K562 (cell line): ENCODE data around the gene FOXP3. TPM values are rescaled to one million over a fixed set of nuclear protein-coding genes. Genes with fewer than 3 reads are reported as not detected.

ENCODE experiments used
- ATAC-seq: fragments of 200-7000 bp; cut with Tn5 transposase; 3 replicates; pipeline ENCODE4 v1.9.1; 2020; ENCODE audit warnings: moderate library complexity
- BruUV-seq: library from RNA; stranded (reverse); fragments of 400-500 nt; replicated peaks from 2 replicates; lab custom pipeline; 2021; lab: Mats Ljungman, UMichigan
- CTCF ChIA-PET: fragments of 300-600 bp; formaldehyde crosslinking; extraction: SDS; loops from one replicate; lab custom pipeline; 2021; ENCODE audit warnings: low intra/inter-chr PET ratio; lab: Yijun Ruan, JAX
- POLR2A ChIA-PET: fragments of 300-600, 350-650 bp; sonication (Branson Sonifier 250); formaldehyde crosslinking; extraction: SDS; loops from one replicate; lab custom pipeline; 2021; ENCODE audit warnings: antibody characterized with exemption, inconsistent platforms; lab: Yijun Ruan, JAX
- DNase-seq, 4 experiments: peaks; one replicate each; pipeline versions ENCODE4 v3.0.0 to v3.0.0-alpha.2; 2011 to 2018; ENCODE audit warnings: low spot score in 3 of 4, mixed read lengths in 3 of 4; ENCODE audit errors: extremely low read depth in 1 of 4
- FAIRE-seq: peaks from 2 replicates; lab custom pipeline; 2011; peaks lifted over from hg19 to GRCh38; lab: Jason Lieb, UNC
- H2AFZ ChIP-seq: 2 replicates; pipeline ENCODE4 v1.6.0; 2011; ENCODE audit warnings: low read depth, low read length, control low read depth, inconsistent platforms
- H3K27ac ChIP-seq: fragments of 200-600 bp; 3 replicates; pipeline ENCODE4 v1.8.0; 2011; ENCODE audit warnings: low read depth, mild to moderate bottlenecking, control low read depth, inconsistent platforms, low read length, moderate library complexity, mixed read lengths; ENCODE audit errors: extremely low read depth
- H3K27me3 ChIP-seq, 2 experiments: fragments of 300-600 bp in 1 of 2; 2 replicates in 1 of 2; 3 replicates in 1 of 2; pipeline versions ENCODE4 v1.6.0 to v1.8.0; 2011; ENCODE audit warnings: inconsistent platforms in 2 of 2, low read length in 2 of 2, mild to moderate bottlenecking in 1 of 2, mixed read lengths in 1 of 2, moderate library complexity in 1 of 2; ENCODE audit not compliant: control insufficient read depth in 2 of 2, insufficient read depth in 2 of 2
- H3K36me3 ChIP-seq: fragments of 300-600 bp; 3 replicates; pipeline ENCODE4 v1.8.0; 2011; ENCODE audit warnings: mild to moderate bottlenecking, low read length, inconsistent platforms; ENCODE audit not compliant: control insufficient read depth, insufficient read depth
- H3K4me1 ChIP-seq, 2 experiments: fragments of 200-600 bp in 1 of 2; replicated peaks in 1 of 2; 2 replicates in 1 of 2; 3 replicates in 1 of 2; pipeline versions ENCODE4 v1.5.1 to v1.8.0; 2011; ENCODE audit warnings: inconsistent platforms in 2 of 2, low read length in 2 of 2, mild to moderate bottlenecking in 1 of 2, mixed read lengths in 1 of 2, moderate library complexity in 1 of 2; ENCODE audit not compliant: control insufficient read depth in 2 of 2, insufficient read depth in 2 of 2
- H3K4me2 ChIP-seq: 2 replicates; pipeline ENCODE4 v1.6.1; 2011; ENCODE audit warnings: low read length, control low read depth, inconsistent platforms, mixed read lengths; ENCODE audit not compliant: insufficient read depth
- H3K4me3 ChIP-seq: fragments of 200-600 bp; sonication (generic), shearing (Covaris generic); 2 replicates; pipeline ENCODE4 v1.5.1; 2016; ENCODE audit warnings: control low read depth, inconsistent platforms
- H3K79me2 ChIP-seq: fragments of 200-600 bp; 3 replicates; pipeline ENCODE4 v1.8.0; 2011; ENCODE audit warnings: low read length, inconsistent platforms; ENCODE audit not compliant: control insufficient read depth, insufficient read depth
- H3K9ac ChIP-seq, 2 experiments: 2 replicates each; pipeline versions ENCODE4 v1.6.0 to v1.6.1; 2011; ENCODE audit warnings: low read depth in 2 of 2, low read length in 2 of 2, control low read depth in 1 of 2, inconsistent platforms in 1 of 2, mild to moderate bottlenecking in 1 of 2, mixed read lengths in 1 of 2; ENCODE audit not compliant: insufficient read depth in 1 of 2
- H3K9me1 ChIP-seq: one replicate; pipeline ENCODE4 v1.6.0; 2011; ENCODE audit warnings: inconsistent platforms, mild to moderate bottlenecking, low read length, moderate library complexity; ENCODE audit not compliant: control insufficient read depth, insufficient read depth
- H3K9me3 ChIP-seq: replicated peaks from 2 replicates; pipeline ENCODE4 v1.5.1; 2011; ENCODE audit warnings: low read depth, low read length, inconsistent platforms; ENCODE audit not compliant: control insufficient read depth, insufficient read depth
- H4K20me1 ChIP-seq: replicated peaks from 2 replicates; pipeline ENCODE4 v1.6.1; 2011; ENCODE audit warnings: low read length, inconsistent platforms, mixed read lengths; ENCODE audit not compliant: control insufficient read depth, insufficient read depth
- CCAR2 ChIP-seq: fragments of 200-400 bp; formaldehyde crosslinking; IDR thresholded peaks from 2 replicates; pipeline ENCODE4 v1.6.1; 2017; ENCODE audit warnings: mild to moderate bottlenecking, low read depth, low read length
- CTBP1 ChIP-seq: fragments of 450-650 bp; IDR thresholded peaks from 2 replicates; pipeline ENCODE4 v1.6.1; 2016; ENCODE audit warnings: borderline replicate concordance
- MAFG ChIP-seq: fragments of 450-650 bp; conservative IDR thresholded peaks from 2 replicates; pipeline ENCODE4 v1.6.1; 2016; ENCODE audit warnings: missing genetic modification characterization, missing compliant biosample characterization
- MTA1 ChIP-seq: fragments of 450-650 bp; IDR thresholded peaks from 2 replicates; pipeline ENCODE4 v1.6.1; 2017; ENCODE audit warnings: borderline replicate concordance
- NCOR1 ChIP-seq: fragments of 450-650 bp; IDR thresholded peaks from 2 replicates; pipeline ENCODE4 v1.6.1; 2016; ENCODE audit warnings: mild to moderate bottlenecking, moderate library complexity
- SIX5 ChIP-seq, 2 experiments: IDR thresholded peaks; 2 replicates each; pipeline ENCODE4 v1.6.1; 2011; ENCODE audit warnings: low read length in 2 of 2, borderline replicate concordance in 1 of 2, low read depth in 1 of 2, mild to moderate bottlenecking in 1 of 2, moderate library complexity in 1 of 2; ENCODE audit not compliant: insufficient read depth in 1 of 2
- ZNF589 ChIP-seq: fragments of 200-800 bp; sonication (Bioruptor generic); IDR thresholded peaks from 2 replicates; pipeline ENCODE4 v1.6.1; 2016; ENCODE audit warnings: low read depth, missing genetic modification characterization, missing compliant biosample characterization
- WGBS: fragments of 100-300 bp; shearing (Covaris generic); methylation state at CpG from one replicate; pipeline ENCODE4 v1.1.6; 2016; ENCODE audit warnings: low coverage, mixed read lengths; ENCODE audit not compliant: insufficient coverage; ENCODE audit errors: missing lambda C conversion rate; 5-methylcytosine and 5-hydroxymethylcytosine counted together
- in situ Hi-C: fragments of 300-500 bp; cut with MboI; formaldehyde crosslinking; loops from 4 replicates; pipeline ENCODE4 v1.15.0; 2018; ENCODE audit warnings: inconsistent platforms, mixed read lengths
- intact Hi-C: fragments of 100-400 bp; cut with micrococcal nuclease; formaldehyde crosslinking; loops from 2 replicates; pipeline ENCODE4 v1.14.2; 2022
- polyA plus RNA-seq, 8 experiments: library from polyadenylated mRNA; depleted of rRNA in 4 of 8; stranded (reverse) in 5 of 8; unstranded in 3 of 8; fragments of >200 nt; fragmentation: Nextera tagmentation in 2 of 8; fragmentation: Illumina TruSeq in 1 of 8; extraction: Ambion mirVana in 2 of 8; extraction: Trizol in 1 of 8; gene quantifications; 2 replicates each; pipeline versions ENCODE4 v1.2.1 to v1.2.3, GENCODE V29; 2011 to 2014; ENCODE audit warnings: inconsistent platforms in 1 of 8, missing spikeins in 1 of 8
- total RNA-seq, 7 experiments: library from RNA; depleted of rRNA in 6 of 7; stranded (reverse); fragments of >200 nt in 6 of 7; fragmentation: Illumina TruSeq in 2 of 7; extraction: Trizol in 2 of 7; gene quantifications; 2 replicates each; pipeline versions ENCODE4 v1.2.1 to v1.2.3, GENCODE V29; 2011 to 2021; ENCODE audit warnings: low replicate concordance in 1 of 7
- TF ChIP-seq, protein P1 (sequence below): fragments of 250-450 bp; sonication (Bioruptor Pico); IDR thresholded peaks from 2 replicates; pipeline ENCODE4 v1.8.0; 2021; ENCODE audit warnings: moderate library complexity, mild to moderate bottlenecking, inconsistent platforms
- TF ChIP-seq, protein P2 (sequence below): fragments of 450-650 bp; formaldehyde crosslinking; IDR thresholded peaks from 2 replicates; pipeline ENCODE4 v1.4.0; 2020; ENCODE audit warnings: mild to moderate bottlenecking, mixed read lengths
- TF ChIP-seq, protein P3 (sequence below): fragments of 250-450 bp; sonication (Bioruptor Pico); IDR thresholded peaks from 2 replicates; pipeline ENCODE4 v1.9.0; 2021; ENCODE audit warnings: mild to moderate bottlenecking, inconsistent platforms
- TF ChIP-seq, protein P4 (sequence below): fragments of 450-650 bp; formaldehyde crosslinking; IDR thresholded peaks from 2 replicates; pipeline ENCODE4 v1.4.0; 2020; ENCODE audit warnings: mild to moderate bottlenecking, moderate library complexity

Gene FOXP3
- total and polyA plus RNA-seq, 9 of the 15 experiments (the other 6 are each of a cell fraction or from before 2014, with no cell fraction given) = 0.04 to 0.24 (median 0.07) TPM; not detected in 4

DNA sequence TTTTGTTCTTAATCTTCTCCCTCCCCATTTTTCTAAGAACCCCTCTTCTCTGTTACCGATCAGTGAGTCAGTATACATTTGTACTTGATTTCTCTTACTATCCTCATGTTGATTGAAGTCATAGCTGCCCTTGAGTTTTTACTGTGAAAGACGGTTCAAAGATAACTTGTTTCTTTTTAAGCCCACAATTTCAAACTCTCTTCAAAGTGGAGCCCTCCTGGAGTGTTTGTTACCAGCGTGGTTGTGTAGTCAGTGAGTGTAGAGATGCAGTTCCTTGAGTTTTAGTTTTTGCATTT is 13.0 kb upstream of the FOXP3 start:
- POLR2A ChIA-PET = no interaction called here
- peak overlapping the region; percentile 44; the same call in 1 of the 2 replicates for H2AFZ ChIP-seq
- WGBS = 21% methylated on average over 3 of the region's 3 CpGs
- no TSS peak for BruUV-seq
- no peaks in the 10 kb centered on the region for H3K27me3 ChIP-seq
- H3K9me3 ChIP-seq = no peaks in the 10 kb centered on the region
- no peak overlapping the region; a peak in 1 of 4 replicates for H3K9ac ChIP-seq
- CTCF ChIA-PET = no interaction called here
- H3K4me2 ChIP-seq = peak overlapping the region; percentile 1; the same call in 1 of the 2 replicates
- no peaks in the 10 kb centered on the region for H3K9me1 ChIP-seq
- TF ChIP-seq CTBP1 (no peak), ZNF589 (no peak), NCOR1 (no peak), MAFG (no peak), SIX5 (IDR thresholded peaks at IDR 0.05; ENCODE audit: borderline replicate concordance in 1 of 2, insufficient read depth in 1 of 2, low read depth in 1 of 2, low read length in 2 of 2) (no peak), MTA1 (no peak), CCAR2 (no peak)
- TF ChIP-seq, protein P1, sequence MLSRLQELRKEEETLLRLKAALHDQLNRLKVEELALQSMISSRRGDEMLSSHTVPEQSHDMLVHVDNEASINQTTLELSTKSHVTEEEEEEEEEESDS (CRISPR knock-in tag) = no peak
- TF ChIP-seq, protein P2, sequence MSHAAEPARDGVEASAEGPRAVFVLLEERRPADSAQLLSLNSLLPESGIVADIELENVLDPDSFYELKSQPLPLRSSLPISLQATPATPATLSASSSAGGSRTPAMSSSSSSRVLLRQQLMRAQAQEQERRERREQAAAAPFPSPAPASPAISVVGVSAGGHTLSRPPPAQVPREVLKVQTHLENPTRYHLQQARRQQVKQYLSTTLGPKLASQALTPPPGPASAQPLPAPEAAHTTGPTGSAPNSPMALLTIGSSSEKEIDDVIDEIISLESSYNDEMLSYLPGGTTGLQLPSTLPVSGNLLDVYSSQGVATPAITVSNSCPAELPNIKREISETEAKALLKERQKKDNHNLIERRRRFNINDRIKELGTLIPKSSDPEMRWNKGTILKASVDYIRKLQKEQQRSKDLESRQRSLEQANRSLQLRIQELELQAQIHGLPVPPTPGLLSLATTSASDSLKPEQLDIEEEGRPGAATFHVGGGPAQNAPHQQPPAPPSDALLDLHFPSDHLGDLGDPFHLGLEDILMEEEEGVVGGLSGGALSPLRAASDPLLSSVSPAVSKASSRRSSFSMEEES = no peak
- TF ChIP-seq, protein P3, sequence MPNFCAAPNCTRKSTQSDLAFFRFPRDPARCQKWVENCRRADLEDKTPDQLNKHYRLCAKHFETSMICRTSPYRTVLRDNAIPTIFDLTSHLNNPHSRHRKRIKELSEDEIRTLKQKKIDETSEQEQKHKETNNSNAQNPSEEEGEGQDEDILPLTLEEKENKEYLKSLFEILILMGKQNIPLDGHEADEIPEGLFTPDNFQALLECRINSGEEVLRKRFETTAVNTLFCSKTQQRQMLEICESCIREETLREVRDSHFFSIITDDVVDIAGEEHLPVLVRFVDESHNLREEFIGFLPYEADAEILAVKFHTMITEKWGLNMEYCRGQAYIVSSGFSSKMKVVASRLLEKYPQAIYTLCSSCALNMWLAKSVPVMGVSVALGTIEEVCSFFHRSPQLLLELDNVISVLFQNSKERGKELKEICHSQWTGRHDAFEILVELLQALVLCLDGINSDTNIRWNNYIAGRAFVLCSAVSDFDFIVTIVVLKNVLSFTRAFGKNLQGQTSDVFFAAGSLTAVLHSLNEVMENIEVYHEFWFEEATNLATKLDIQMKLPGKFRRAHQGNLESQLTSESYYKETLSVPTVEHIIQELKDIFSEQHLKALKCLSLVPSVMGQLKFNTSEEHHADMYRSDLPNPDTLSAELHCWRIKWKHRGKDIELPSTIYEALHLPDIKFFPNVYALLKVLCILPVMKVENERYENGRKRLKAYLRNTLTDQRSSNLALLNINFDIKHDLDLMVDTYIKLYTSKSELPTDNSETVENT (CRISPR knock-in tag) = no peak
- TF ChIP-seq, protein P4, sequence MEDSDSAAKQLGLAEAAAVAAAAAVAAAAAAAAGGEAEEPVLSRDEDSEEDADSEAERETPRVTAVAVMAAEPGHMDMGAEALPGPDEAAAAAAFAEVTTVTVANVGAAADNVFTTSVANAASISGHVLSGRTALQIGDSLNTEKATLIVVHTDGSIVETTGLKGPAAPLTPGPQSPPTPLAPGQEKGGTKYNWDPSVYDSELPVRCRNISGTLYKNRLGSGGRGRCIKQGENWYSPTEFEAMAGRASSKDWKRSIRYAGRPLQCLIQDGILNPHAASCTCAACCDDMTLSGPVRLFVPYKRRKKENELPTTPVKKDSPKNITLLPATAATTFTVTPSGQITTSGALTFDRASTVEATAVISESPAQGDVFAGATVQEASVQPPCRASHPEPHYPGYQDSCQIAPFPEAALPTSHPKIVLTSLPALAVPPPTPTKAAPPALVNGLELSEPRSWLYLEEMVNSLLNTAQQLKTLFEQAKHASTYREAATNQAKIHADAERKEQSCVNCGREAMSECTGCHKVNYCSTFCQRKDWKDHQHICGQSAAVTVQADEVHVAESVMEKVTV (CRISPR knock-in tag) = no peak
- in situ Hi-C loops = no loop called here
- no peaks in the 10 kb centered on the region for H4K20me1 ChIP-seq
- H3K36me3 ChIP-seq = no peaks in the 10 kb centered on the region
- ATAC-seq = no peak
- no peak overlapping the region for H3K4me3 ChIP-seq
- H3K79me2 ChIP-seq = peaks cover 7% of the 10 kb centered on the region; the same call in 2 of the 3 replicates
- peak; percentile 54 for FAIRE-seq
- no peak overlapping the region for H3K27ac ChIP-seq
- peaks cover 12 to 16% of the 10 kb centered on the region in 2 experiments; a peak in 4 of 5 replicates for H3K4me1 ChIP-seq
- DNase-seq = no peak
- intact Hi-C loops = no loop called here
